Measurements from ENCODE around the gene STK24.

The STK24 gene

DNA sequence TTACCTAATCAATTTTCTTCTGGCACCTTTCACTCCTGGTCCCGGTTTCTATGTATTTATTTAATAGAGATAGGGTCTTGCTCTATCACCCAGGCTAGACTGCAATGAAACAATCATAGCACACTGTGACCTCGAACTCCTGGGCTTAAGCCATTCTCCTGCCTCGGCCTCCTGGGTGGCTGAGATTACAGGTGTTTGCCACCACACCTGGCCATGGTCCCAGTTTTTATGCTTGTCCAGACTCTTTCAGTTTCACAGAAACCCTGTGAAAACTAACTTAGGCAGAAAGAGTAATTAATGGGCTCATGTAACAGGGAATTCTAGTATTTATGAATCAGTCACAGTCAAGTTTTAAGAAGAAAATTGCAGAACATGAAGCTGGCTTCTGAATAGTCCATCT, 9.0 kb upstream of the STK24 start:
- no peaks in the 10 kb centered on the region for H3K9me3 ChIP-seq
- TF ChIP-seq, protein P1, sequence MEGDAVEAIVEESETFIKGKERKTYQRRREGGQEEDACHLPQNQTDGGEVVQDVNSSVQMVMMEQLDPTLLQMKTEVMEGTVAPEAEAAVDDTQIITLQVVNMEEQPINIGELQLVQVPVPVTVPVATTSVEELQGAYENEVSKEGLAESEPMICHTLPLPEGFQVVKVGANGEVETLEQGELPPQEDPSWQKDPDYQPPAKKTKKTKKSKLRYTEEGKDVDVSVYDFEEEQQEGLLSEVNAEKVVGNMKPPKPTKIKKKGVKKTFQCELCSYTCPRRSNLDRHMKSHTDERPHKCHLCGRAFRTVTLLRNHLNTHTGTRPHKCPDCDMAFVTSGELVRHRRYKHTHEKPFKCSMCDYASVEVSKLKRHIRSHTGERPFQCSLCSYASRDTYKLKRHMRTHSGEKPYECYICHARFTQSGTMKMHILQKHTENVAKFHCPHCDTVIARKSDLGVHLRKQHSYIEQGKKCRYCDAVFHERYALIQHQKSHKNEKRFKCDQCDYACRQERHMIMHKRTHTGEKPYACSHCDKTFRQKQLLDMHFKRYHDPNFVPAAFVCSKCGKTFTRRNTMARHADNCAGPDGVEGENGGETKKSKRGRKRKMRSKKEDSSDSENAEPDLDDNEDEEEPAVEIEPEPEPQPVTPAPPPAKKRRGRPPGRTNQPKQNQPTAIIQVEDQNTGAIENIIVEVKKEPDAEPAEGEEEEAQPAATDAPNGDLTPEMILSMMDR (IDR thresholded peaks at IDR 0.05) = no peak
- no peaks in the 10 kb centered on the region for H3K27me3 ChIP-seq
- H3K4me1 ChIP-seq (ENCODE audit: control insufficient read depth in 1 of 2, insufficient read depth in 1 of 2, low read depth in 1 of 2, low read length in 1 of 2) = peaks cover 13 to 14% of the 10 kb centered on the region in 2 experiments
- no peak overlapping the region for H3K4me3 ChIP-seq (ENCODE audit: low read depth in 1 of 2, low read length in 1 of 2)
- H3K27ac ChIP-seq = no peak overlapping the region
- no peaks in the 10 kb centered on the region for H3K36me3 ChIP-seq

DNA sequence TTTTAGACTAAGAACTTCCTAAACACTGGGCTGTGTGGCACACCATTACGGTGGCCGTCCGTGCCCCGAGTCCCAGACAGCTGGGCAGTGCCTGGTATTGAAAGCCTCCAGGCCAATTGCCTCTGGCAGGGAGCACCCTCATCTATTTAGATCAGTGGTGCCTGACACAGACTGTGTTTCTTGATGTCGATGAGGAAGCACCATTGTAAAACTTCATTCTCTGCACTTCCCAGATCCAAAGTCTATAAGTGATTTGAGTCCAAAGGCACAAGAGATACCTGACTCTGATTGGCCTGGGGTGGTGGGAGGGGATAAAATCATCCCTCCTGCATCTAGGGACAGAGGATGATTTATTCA, 8.5 kb upstream of the STK24 start:
- Histone ChIP-seq H3K27ac (no peak overlapping the region), H3K4me3 (ENCODE audit: low read depth in 1 of 2, low read length in 1 of 2) (no peak overlapping the region), H3K36me3 (no peaks in the 10 kb centered on the region), H3K9me3 (no peaks in the 10 kb centered on the region), H3K4me1 (ENCODE audit: control insufficient read depth in 1 of 2, insufficient read depth in 1 of 2, low read depth in 1 of 2, low read length in 1 of 2) (peaks cover 13 to 19% of the 10 kb centered on the region in 2 experiments), H3K27me3 (no peaks in the 10 kb centered on the region)
- TF ChIP-seq, protein P1 (IDR thresholded peaks at IDR 0.05) = no peak

DNA sequence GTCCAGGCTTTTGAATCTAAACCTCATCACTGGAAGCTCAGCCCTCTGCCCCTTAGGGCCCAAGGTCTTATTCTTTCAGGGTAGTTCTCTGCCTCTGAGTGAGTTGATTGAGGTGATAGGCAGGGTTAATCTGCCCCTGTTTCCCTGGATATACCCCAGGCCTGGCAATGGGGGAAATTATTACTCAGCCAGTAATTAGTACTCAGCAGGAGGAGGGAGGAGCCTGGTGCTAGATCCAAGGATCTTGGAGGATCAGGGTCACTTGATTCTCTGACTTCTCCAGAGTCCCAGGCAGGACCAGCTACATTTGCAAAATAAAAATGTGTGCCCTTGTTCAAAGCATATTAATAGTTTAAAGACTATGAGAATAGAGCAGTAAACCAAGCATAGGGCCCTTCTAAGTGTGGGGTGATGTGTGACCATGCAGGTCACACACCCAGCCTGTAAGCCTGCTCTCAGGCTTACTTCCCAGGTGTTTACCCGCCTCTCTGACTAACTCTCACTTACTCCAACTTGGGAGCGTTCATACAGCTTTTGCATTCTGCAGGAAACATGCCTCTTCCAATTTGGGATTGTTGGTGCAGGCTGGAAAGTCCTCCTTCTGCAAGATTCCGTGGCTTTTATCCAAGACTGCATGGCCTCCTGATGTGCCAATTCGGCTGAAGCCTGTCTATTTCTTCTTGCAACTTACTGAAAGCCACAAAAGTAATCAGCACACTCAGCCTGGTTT, 7.9 kb upstream of the STK24 start:
- Histone ChIP-seq H3K36me3 (no peaks in the 10 kb centered on the region), H3K27ac (no peak overlapping the region), H3K4me1 (ENCODE audit: control insufficient read depth in 1 of 2, insufficient read depth in 1 of 2, low read depth in 1 of 2, low read length in 1 of 2) (peaks cover 13 to 21% of the 10 kb centered on the region in 2 experiments), H3K27me3 (no peaks in the 10 kb centered on the region), H3K9me3 (no peaks in the 10 kb centered on the region), H3K4me3 (ENCODE audit: low read depth in 1 of 2, low read length in 1 of 2) (no peak overlapping the region)
- TF ChIP-seq, protein P1 (IDR thresholded peaks at IDR 0.05) = no peak

DNA sequence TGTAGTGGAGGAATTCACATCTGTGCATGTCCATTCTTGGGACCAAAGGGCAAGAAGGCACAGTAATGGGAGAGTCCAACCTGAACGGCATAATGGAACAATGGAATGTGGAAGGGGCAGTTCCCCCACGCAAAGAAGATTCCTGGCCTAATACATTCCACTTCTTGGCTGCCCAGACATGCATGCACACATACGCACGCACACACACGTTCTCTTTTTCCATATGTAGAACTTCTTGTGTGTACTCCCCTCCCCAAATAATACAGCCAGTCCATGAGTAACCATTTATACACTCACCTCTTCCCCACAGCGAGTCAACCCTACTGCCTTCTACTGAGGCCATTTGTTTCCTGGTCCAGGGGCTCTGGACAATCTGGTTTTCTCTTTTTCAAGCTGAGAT, 6.0 kb upstream of the STK24 start:
- H3K4me1 ChIP-seq (ENCODE audit: control insufficient read depth in 1 of 2, insufficient read depth in 1 of 2, low read depth in 1 of 2, low read length in 1 of 2) = peaks cover 16 to 33% of the 10 kb centered on the region in 2 experiments
- no peaks in the 10 kb centered on the region for H3K36me3 ChIP-seq
- TF ChIP-seq, protein P1 (IDR thresholded peaks at IDR 0.05) = no peak
- H3K4me3 ChIP-seq (ENCODE audit: low read depth in 1 of 2, low read length in 1 of 2) = no peak overlapping the region
- H3K27me3 ChIP-seq = no peaks in the 10 kb centered on the region
- H3K9me3 ChIP-seq = no peaks in the 10 kb centered on the region
- H3K27ac ChIP-seq = no peak overlapping the region

DNA sequence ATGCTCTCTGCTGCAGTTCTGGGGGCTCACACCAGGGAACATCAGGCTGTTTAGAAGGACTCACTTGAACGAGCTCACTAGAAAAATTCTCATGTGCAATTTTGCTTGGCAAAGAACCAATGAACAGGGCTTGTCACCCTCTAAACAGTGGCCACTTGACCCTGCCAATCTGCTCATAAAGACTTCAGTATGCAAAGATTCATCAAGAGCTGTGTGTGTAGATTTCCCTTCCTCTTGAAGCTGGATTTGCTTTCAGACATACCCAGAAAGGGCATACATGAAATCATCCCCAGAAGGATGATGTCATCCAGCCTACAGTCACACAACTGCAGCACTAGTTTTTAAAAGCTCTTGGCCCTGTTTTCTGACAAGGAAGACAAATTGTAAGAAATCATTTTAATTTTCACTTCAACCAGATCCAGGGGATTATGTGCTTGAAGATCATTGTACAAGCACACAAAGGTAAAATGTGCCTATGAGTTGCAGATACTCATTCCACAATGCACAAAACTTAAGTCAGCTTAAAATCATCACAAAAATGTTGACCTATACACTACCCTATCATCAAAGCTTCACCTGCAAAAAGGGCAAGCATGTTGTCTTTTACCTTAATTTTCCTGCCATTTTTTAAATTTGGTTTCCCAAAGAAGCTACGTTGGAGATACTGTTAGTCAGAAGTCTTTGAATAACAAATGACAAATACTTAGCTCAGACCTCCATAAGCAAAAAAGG, 5.2 kb upstream of the STK24 start:
- Histone ChIP-seq H3K9me3 (no peaks in the 10 kb centered on the region), H3K4me1 (ENCODE audit: control insufficient read depth in 1 of 2, insufficient read depth in 1 of 2, low read depth in 1 of 2, low read length in 1 of 2) (peaks cover 22 to 39% of the 10 kb centered on the region in 2 experiments), H3K36me3 (no peaks in the 10 kb centered on the region), H3K27ac (peak overlapping the region; percentile 71), H3K4me3 (ENCODE audit: low read depth in 1 of 2, low read length in 1 of 2) (no peak overlapping the region), H3K27me3 (no peaks in the 10 kb centered on the region)
- TF ChIP-seq, protein P1 (IDR thresholded peaks at IDR 0.05) = no peak
